Brain pericyte (primary cell): Measurements from ENCODE around the gene LPP.

Experiments used
- DNase-seq: peaks from one replicate; pipeline ENCODE4 v3.0.0-alpha.2; 2012; ENCODE audit warnings: low read depth, low spot score

The LPP gene

DNA sequence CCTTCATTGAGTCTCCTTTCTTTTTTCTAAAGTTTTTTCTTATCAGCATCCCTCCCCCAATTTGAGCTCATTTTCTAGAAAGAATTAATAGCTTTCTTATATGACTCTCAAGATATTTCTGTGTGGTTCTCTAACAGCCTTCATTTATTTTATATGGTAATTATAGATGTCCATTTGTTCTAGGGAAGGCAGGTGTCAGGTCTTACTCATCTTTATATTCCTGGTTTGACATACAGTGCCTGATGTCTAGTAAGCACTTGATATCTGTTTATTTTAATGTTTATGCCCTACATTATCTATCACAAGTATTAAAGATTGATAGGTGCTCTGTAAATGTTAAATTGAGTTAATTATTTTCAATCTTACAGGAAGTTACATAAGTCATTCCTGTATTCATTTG lies 591.1 kb downstream of the LPP start:
- DNase-seq = no peak

DNA sequence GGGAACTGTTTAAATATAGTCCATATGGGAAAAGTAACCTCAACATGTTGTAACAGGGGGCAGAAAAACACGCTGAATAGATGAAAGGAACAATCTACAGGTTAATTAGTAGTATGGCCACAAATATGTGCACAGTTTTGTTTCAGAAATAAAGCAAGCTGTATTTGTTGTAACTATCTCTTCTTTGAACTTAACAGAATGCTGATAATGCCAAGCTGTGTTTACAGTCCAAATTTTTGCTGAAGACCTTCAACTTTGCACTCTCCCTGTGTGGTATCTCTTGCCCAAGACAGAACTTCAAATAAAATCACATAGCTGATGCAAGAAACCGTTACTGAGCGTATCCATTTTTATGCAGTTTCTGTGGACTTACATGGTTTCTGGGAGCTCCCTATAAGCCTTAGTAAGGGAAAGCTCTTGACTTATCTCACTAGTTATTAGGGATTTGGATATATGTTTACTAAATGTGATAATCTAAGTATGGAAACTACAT lies 592.4 kb downstream of the LPP start:
- no peak for DNase-seq

DNA sequence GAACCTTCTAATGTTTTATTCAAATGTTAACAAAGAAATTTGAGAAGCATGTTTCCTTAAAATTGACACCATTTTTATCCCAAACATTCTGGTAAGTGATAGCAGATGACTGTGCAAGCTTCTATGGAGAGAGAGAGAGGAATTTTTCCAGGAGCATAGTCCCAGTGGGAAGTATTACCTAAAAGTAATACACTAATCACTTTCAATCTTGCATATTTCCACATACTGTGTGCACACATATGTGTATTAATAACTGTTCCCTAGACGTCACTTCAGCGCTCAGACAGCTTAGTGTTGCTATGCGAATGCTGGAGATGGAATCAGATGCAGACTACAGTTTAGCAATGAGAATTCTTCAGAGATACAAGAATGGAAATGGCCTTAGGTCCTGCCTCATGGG lies 593.5 kb downstream of the LPP start:
- no peak for DNase-seq

DNA sequence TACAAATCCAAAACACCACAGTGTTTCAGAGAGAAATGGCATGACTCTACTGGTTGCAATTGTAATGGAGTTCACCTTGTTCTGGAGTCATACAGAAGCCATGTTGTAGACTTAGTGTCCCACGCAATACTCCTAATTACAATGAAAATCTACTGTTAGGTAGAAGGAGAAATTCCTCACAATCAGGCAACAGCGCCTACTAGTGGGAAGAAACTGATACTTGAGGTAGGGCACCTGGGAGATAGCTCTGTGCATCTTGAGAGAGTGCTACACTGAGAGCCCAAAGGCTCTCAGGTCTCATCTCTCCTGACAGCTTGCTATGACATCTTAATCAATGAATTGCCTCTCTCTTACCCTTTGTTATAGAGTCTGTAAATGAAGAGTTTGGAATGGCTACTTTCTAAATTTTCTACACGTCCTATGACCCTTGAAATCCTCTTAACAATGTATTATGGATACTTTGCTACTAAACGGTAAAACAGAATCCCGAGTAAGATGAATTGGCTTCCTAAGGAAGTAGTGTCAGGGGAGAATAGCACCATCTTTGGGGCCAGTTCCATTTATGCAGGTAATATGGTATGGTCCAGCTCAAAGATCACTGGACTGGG lies 595.2 kb downstream of the LPP start:
- DNase-seq = peak; percentile 6

DNA sequence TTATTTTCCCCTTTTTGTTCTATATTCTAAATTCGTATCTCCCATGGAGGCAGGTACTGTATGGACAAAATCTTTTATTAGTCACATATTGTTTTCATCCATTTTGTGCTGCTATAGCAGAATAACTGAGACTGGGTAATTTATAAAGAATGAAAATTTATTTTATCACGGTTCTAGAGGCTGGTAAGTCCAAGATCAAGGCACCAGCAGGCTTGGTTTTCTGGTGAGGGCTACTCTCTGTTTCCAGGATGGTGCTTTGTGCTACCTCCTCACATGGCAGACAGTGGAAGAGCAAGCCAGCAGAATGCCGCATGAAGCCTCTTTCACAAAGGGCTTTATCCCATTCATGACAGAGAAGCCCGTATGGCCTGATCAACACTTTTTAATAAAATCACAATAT lies 595.9 kb downstream of the LPP start:
- no peak for DNase-seq

DNA sequence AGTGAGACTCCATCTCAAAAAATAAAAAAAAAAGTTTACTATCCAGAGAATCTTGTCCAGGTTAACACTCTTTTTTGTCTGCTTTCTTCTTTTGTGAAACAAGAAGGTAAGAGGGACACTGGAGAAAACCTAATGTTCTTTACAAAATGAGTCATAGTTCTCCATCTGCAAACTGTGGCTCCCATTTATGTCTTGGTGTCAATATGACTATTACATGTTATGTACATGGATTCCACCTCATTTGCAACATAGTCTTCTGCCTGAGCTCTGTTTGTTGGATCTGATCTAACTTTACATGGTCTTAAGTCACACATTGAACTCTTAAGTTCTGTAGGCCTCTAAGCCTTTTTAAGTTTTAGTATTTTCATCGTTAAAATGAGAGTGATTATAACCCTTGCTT lies 596.7 kb downstream of the LPP start:
- DNase-seq = no peak

DNA sequence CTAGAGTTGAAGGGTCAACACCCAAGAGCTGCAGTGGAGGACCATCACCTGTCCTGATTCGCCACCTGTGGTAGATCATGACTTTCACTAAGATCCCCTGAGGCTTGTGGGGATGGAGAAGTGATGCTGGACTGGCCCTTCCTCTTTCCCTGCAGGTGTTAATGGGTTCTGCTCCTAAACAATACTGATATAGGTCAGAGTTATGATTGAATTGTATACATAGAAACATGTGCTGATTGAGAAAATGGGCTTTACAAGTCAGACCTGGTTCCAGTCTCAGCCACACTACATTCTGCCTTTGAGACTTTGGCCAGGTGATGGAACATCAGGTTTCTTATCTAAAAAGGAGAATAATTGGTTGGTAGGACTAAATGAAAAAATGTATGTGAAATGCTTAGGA lies 598.9 kb downstream of the LPP start:
- DNase-seq = no peak

DNA sequence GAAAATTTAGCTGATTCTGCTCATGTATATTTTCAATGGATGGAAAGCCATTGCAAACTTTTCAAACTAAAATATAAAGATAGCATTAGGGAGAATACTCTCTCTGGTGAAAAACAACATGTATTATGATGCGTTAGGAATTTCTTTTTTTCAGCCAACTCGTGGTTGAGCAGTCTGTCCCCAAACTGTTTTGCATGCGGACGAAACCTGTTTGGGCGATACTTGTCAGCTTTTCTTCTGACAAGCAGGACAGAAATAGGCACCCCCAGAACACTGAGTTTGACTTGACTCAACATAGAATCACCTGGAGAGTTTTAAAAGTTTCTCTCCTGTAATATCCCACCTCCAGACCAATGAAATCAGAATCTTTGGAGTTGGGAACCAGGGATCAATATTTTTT lies 600.3 kb downstream of the LPP start:
- DNase-seq = no peak

DNA sequence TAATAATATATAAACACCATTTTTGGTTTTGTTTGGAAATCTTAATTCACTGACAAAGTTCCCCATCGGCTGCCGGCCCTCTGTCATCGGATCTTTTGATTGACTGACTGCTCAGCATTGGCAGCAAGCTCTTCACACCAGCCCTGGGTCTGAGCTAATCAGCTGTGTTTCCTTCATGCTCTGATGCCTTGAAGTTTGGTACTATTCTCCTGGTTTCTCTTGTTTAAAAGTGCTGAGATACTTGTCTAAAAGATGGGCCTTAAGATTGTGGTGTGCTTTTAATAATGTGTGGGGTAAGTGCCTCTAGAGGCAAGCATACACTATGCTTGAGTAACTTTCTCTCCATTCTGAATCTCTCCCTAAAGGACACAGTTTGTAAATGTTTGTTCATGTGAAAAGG lies 602.3 kb downstream of the LPP start:
- DNase-seq = no peak

DNA sequence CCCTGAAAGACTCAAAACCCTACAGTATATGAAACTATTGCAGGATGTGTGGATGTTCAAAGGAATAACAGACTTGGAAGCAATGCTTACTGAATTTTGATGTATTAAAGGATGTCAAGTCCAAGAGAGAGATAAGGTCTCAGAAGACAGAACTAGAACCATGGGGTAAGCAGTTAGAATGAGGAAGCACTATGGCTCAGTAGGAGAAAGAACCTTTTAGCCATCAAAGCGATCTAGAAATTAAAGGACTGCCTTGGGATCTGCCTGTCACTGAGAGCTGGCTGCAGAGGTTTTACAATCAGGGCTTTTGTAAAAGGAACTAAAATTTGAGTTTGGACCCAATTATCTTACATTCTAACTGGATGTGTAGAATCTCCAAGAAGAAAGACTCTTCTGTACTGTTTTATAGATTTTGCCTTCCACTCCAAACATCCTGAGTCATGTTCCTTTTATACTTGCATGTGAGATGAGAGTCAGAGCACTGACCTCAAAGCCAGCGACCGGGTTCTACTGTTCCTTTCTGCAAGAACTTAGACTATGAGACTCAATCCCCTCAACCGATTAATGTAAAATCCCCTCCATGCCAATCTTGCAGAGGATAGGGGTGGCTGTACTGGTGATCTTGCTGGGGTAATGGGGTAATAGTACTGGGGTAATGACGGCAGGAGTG lies 605.5 kb downstream of the LPP start:
- DNase-seq = no peak

DNA sequence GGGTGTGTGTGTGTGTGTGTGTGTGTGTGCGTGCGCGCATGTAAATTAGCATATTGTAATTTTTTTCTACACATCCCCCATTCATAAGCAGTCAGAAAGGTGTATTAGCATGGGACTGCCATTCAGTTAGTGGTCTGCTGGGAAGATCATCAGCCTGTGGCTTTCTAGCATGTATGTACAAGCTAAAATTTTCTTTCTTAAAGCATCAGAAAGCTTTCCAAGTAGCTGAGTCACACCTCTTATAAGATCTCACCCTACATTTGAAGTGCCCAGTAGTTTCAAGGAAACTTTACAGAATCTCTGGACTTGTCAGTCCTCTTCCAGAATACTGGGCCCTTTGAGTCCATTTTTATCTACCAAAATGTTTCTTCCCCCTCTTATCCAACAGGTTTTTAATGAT lies 606.5 kb downstream of the LPP start:
- no peak for DNase-seq

DNA sequence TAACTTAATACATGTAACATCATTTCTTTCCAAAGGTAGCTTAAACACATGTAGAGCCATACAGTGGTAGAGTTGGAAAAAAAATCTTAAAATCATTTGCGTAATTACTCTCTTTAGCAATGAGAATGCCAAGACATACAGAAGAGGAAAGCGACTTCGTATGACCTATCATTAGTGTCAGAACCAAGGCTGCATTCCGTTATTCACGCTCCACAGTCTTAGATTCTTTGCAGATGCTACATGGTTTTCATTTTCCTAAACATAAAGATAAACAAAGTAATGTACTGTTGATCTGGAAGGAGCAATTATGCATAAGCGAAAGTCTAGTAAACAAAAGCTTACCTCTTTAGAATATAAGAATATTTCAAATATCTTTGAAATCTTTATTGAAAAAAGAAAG lies 607.5 kb downstream of the LPP start:
- no peak for DNase-seq

DNA sequence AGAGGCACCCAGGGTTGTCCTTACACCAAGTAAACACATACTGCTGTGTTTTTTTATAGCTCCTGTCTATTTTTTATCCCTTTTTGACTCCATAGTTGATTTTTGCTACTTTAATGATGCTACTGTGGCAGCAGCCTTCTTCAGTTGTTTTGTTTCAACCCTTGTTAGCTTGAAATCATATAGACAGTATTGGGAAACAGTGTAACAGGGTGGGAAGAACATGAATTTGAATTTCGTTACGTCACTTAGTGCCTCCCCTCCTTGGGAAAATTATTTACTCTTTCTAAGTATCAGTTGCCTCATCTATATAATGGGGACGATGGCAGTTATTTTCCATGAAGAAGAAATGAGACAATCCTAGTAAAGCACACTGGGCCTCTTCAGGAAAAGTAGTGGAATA lies 608.0 kb downstream of the LPP start:
- DNase-seq = no peak

DNA sequence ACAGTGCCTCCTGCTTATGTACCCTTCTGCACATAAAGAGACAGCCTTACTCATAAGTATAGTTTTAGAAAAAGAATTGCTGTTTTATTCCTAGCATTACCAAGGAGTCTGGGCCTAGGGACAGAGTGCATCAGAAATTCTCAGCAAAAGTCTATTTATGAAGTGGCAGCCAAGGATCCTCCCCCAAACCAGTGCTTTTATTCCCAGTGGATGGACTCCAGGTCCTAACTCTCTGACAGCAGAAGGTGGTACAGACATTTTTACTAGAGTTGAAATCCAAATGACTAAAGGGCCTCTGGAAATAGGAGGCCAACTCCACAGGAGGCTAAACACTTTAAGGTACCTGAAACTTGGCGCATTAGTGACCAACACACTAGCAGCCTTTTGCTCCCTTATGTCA lies 610.7 kb downstream of the LPP start:
- no peak for DNase-seq

DNA sequence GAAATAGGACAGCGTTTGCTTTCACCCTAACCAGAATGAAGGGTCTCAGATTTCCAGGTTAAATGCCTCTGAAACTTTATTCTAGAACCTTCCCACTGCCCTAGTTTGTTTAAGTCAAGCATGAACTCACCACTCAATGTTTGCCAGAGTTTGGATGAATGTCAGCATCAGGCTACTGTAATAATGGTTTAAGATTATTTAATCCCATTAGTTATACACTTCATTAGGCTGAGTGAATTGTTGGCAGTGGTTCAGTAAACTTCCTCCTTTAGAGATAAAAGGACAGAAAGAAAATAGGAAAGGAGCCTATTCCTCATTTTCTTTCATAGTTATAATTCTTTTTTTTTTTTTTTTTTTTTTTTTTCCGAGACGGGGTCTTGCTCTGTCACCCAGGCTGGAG lies 615.9 kb downstream of the LPP start:
- DNase-seq = no peak

DNA sequence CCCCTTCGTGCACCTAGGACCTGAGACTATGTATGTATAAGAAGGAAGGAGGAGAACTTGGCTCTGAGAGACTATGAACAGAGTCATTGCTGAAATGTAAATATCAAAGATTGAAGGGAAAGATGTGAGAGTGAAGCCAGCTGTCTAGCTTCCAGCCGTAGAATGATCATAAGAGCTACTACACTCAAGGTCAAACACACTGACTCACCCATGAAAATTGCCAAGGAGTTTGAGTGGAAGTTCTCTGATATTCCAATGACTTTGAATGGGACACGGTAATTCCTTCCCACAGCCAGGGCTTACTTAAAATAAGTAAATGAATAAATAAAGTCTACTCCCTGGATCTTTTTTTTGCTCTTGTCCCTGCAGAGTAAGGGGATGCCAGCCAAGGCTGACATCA lies 618.9 kb downstream of the LPP start:
- peak; percentile 30 for DNase-seq

DNA sequence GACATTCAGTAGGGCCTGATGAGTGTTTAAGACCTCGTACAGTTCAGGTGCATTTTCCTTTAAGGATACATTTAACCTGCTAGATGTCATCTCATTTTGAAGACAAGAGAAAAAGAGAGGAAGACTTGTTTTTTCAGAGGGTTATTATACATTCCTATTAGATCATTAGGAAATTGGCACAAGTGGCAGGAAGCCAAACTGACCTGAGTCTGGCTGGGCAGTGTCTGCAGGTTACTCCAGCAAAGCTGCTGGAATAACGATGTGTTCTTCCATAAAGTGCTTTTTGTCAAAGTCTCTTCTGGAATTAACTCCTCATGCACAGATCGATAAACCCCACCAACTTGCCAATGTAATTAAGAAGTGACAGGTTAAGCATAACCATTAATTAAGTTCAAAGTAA lies 621.5 kb downstream of the LPP start:
- no peak for DNase-seq

DNA sequence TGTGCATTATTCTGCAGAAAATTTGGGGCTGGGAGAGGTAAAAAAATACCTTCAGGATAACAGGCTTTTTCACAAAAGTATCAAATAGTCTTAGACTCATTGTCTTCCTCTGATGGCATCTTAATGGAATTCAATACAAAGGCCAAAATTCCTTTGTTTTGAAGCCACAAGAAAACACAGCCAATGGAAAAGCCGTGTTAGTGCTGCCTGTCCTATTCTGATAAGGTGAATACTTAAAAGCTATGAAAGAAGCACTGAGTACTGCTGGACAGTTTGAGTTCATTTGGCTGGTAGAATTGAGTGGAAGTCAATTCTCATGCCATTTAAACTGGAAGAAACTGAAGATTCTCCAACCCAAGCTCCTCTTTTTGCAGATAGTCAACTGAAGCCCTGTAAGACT lies 622.5 kb downstream of the LPP start:
- no peak for DNase-seq

DNA sequence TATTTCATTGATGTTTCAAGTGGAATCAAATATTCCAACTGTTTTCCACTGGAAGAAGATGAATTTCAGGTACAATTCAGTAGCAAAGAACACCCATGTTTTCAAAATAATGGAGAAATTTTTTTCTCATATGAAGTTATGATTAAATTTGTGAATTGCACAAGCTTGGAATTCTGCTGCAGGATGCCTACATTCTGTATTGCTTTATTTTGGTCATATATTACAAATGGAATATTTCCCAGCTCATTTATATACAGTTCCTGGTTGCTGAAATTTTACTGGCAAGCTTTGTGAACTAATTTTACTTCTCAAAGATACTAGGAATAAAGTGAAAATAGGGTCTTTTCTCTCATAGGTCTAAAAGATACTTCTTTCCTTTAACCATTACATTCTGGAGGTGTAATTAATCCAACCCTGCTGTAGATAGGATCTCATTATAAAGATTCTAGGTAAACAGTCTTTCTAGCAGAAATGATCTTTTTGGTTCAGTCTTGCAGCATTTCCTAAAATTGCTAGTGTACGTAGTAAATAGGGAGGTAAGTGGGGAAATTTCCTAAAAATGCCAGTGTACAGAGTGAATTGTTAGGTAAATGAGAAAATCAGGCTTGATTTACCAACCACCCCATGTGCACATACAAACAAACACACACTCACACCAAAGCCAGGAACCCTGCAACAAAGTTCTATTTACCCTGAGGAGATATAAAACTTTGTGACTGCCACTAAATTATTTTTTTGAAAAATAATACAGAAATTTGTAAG lies 624.3 kb downstream of the LPP start:
- no peak for DNase-seq

DNA sequence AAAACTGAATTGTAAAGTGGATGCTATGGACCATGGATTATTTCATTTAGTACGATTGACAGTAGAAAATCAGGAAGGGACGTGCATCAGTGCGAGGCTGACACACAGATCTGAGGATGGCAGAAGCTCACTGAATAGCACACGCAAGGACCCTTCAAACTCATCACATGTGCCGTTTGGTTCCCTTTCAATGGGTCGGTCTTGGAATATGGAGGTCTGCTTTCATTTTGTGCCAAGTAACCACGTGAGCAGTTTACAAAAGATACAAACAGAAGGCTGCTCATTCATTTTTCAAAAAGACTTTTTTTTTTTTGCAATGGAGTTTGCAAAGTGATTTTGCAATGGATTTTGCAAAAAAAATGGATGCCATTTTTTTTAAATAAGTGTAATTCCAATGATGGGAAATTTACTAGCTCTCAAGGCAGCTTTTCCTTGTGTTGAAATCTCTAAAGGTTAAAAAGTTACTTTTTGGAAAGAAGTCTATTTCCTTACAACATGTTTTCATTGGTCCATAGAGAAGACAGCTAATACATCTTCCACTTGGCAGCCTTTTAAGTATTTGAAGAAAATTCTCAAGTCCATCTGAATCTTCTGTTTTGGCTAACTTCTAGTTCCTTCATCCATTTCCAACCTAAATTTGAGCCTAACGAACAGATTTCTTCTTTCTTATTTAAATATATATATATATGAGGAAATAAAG lies 625.5 kb downstream of the LPP start:
- no peak for DNase-seq

DNA sequence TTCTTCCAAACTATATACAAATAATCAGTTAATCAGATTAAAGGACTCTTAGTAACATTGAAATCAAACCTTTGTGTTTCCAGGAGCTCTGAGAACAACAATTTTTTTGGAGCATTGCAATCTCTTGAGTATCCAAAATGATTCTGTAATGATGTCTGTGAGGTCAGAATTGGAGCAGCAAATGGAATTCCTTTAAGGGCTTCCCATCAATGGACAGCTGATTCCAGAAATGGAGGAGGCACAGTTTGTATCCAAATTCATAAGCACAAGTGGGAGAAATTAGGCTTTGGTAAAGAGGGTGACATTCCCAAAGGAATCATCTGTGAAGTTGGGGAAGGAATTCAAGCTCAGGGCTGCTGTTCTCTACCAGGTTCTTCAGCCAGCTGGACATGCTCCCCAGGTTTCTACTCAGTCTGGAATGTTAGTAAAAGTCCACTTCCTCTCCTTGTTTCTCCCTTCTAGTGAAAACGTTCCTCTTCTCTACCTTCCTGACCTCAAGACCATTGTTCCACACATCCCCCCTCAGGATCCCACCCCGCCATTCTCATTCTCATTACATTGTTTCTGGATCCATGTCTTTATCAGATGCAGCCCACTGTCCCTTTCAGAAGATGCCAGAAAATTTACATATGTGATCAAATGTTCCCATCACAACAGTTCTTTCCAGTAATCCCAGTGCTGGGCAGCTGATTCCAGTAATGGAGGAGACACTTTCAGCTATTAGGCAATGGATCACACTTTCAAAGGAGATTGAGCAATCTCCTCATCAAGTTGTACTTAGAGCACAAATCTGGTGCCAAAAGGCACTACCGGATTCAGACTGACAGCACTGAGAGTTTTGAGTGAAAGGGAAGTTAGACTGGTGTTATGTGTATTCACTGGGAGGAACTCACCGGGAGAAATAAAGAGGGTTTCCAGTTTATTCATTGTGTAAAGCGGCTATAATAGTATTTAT lies 626.5 kb downstream of the LPP start:
- DNase-seq = no peak
